ENCODE measurements around the gene ARHGAP22. TPM values are rescaled to one million over a fixed set of nuclear protein-coding genes. Genes with fewer than 3 reads are reported as not detected.

Gene ARHGAP22, protein sequence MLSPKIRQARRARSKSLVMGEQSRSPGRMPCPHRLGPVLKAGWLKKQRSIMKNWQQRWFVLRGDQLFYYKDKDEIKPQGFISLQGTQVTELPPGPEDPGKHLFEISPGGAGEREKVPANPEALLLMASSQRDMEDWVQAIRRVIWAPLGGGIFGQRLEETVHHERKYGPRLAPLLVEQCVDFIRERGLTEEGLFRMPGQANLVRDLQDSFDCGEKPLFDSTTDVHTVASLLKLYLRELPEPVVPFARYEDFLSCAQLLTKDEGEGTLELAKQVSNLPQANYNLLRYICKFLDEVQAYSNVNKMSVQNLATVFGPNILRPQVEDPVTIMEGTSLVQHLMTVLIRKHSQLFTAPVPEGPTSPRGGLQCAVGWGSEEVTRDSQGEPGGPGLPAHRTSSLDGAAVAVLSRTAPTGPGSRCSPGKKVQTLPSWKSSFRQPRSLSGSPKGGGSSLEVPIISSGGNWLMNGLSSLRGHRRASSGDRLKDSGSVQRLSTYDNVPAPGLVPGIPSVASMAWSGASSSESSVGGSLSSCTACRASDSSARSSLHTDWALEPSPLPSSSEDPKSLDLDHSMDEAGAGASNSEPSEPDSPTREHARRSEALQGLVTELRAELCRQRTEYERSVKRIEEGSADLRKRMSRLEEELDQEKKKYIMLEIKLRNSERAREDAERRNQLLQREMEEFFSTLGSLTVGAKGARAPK
- total RNA-seq (2014; rRNA removed; shearing (Covaris generic)) (10.7 and 11.3 TPM in 2 replicates), polyA plus RNA-seq (2016; fragmentation: Nextera tagmentation; extraction: Ambion mirVana) (4.8 and 5.5 TPM in 2 replicates)
- long read RNA-seq, partial matches to known transcripts, result 0 of 5 reads
- long read RNA-seq, other reads (novel, unspliced or antisense), result 3 of 5 reads

DNA sequence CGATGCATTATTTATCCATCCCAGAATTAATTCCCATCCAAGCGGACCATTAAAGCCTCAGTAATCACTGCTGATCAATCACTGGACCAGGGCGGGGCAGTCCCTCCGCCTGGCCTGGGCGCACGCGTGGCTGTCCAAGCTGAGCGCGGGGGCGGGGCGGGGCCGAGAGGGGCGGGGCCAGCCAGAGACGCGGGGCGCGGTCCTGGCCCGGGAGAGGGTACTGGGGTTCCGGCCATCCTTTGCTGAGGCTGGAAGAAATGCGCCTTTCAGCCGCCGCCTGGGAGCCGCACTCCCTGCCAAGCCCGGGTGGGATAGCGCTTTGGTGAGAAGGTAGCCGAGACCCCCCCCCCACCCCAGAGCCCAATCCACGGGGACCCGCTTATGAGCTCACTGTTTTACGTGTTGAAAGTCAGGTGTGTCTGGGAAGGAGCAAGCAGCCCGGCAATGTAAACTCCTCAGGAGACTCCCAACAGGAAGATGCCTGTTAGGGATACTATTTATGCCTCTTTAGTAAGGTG, at the start of gene ARHGAP22:
ARHGAP22 (minus strand) TSS at position 83 of the 518 bp plus-strand sequence. CDS start 277 bp downstream, outside the sequence.
- Mint-ChIP-seq H3K4me1 (peaks cover 20% of the 10 kb centered on the region), H3K27ac (no peak within 1 kb of the TSS), H3K4me3 (peak within 1 kb of the TSS; percentile 70), H3K9me3 (no peaks in the 10 kb centered on the region), H3K27me3 (ENCODE audit: insufficient read depth, low read depth, poor library complexity) (peaks cover 26% of the 10 kb centered on the region), H3K36me3 (ENCODE audit: low read depth) (no peaks in the 10 kb centered on the region)
- ATAC-seq (peak; percentile 83), DNase-seq (ENCODE audit: low spot score) (peak; percentile 69)
- Histone ChIP-seq H3K4me1 (ENCODE audit: insufficient read depth) (peaks cover 23% of the 10 kb centered on the region; the same call in 1 of the 2 replicates), H3K79me2 (replicated peaks; ENCODE audit: insufficient read depth) (no peaks in the 10 kb centered on the region; the same call in 1 of the 2 replicates), H3F3A (replicated peaks; ENCODE audit: low read depth) (no peaks in the 10 kb centered on the region), H3K4me3 (peak within 1 kb of the TSS; percentile 63), H2AFZ (peak within 1 kb of the TSS; percentile 97), H3K4me2 (peak within 1 kb of the TSS; percentile 89), H3K9me2 (ENCODE audit: insufficient read depth) (no peaks in the 10 kb centered on the region), H4K20me1 (replicated peaks; ENCODE audit: insufficient read depth) (no peaks in the 10 kb centered on the region), H3K27ac (ENCODE audit: low read depth) (no peak within 1 kb of the TSS), H3K36me3 (ENCODE audit: insufficient read depth) (no peaks in the 10 kb centered on the region), H3K27me3 (ENCODE audit: insufficient read depth) (peaks cover 29% of the 10 kb centered on the region)
- TF ChIP-seq, protein P1, sequence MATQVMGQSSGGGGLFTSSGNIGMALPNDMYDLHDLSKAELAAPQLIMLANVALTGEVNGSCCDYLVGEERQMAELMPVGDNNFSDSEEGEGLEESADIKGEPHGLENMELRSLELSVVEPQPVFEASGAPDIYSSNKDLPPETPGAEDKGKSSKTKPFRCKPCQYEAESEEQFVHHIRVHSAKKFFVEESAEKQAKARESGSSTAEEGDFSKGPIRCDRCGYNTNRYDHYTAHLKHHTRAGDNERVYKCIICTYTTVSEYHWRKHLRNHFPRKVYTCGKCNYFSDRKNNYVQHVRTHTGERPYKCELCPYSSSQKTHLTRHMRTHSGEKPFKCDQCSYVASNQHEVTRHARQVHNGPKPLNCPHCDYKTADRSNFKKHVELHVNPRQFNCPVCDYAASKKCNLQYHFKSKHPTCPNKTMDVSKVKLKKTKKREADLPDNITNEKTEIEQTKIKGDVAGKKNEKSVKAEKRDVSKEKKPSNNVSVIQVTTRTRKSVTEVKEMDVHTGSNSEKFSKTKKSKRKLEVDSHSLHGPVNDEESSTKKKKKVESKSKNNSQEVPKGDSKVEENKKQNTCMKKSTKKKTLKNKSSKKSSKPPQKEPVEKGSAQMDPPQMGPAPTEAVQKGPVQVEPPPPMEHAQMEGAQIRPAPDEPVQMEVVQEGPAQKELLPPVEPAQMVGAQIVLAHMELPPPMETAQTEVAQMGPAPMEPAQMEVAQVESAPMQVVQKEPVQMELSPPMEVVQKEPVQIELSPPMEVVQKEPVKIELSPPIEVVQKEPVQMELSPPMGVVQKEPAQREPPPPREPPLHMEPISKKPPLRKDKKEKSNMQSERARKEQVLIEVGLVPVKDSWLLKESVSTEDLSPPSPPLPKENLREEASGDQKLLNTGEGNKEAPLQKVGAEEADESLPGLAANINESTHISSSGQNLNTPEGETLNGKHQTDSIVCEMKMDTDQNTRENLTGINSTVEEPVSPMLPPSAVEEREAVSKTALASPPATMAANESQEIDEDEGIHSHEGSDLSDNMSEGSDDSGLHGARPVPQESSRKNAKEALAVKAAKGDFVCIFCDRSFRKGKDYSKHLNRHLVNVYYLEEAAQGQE (IDR thresholded peaks at IDR 0.05; ENCODE audit: unreplicated experiment), result no peak
- TF ChIP-seq EZH2 (IDR thresholded peaks at IDR 0.05; ENCODE audit: low read depth, unreplicated experiment), result no peak
- TF ChIP-seq, protein P2, sequence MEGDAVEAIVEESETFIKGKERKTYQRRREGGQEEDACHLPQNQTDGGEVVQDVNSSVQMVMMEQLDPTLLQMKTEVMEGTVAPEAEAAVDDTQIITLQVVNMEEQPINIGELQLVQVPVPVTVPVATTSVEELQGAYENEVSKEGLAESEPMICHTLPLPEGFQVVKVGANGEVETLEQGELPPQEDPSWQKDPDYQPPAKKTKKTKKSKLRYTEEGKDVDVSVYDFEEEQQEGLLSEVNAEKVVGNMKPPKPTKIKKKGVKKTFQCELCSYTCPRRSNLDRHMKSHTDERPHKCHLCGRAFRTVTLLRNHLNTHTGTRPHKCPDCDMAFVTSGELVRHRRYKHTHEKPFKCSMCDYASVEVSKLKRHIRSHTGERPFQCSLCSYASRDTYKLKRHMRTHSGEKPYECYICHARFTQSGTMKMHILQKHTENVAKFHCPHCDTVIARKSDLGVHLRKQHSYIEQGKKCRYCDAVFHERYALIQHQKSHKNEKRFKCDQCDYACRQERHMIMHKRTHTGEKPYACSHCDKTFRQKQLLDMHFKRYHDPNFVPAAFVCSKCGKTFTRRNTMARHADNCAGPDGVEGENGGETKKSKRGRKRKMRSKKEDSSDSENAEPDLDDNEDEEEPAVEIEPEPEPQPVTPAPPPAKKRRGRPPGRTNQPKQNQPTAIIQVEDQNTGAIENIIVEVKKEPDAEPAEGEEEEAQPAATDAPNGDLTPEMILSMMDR (conservative IDR thresholded peaks at IDR 0.05; ENCODE audit: low read depth in 2 of 2), result no peak
- TF ChIP-seq CREB1 (CRISPR knock-in tag; IDR thresholded peaks at IDR 0.05; ENCODE audit: low read depth), result no peak
- TF ChIP-seq ZNF331 (CRISPR knock-in tag; IDR thresholded peaks at IDR 0.05; ENCODE audit: low read depth), result no peak
- TF ChIP-seq STAT1 (IDR thresholded peaks at IDR 0.05; ENCODE audit: unreplicated experiment), result no peak
- TF ChIP-seq JUNB (IDR thresholded peaks at IDR 0.05; ENCODE audit: unreplicated experiment), result no peak
- no peak for TF ChIP-seq NANOG (IDR thresholded peaks at IDR 0.05; ENCODE audit: borderline replicate concordance)

All from GM23338 (cell line).